CMK (cell line): Measurements from ENCODE around the gene FCF1.
"Not testable (repeated sequence)": the region's sequence is repeated elsewhere in the genome, so short reads cannot be mapped to it uniquely, and the experiment has no call there.

Experiments used
- DNase-seq: peaks from one replicate; pipeline ENCODE4 v3.0.0-alpha.2; 2010; ENCODE audit warnings: low read depth

Gene FCF1

DNA sequence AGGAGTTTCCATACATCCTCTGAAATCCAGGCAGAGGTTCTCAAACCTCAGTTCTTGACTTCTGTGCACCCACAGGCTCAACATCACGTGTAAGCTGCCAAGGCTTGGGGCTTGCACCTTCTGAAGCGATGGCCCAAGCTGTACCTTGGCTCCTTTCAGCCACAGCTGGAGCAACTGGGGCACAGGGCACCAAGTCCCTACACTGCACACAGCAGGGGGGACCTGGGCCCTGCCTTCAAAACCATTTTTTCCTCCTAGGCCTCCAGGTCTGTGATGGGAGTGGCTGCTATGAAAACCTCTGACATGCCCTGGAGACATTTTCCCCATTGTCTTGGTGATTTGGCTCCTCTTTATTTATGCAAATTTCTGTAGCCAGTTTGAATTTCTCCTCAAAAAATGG is 10.7 kb upstream of the FCF1 start:
- no peak for DNase-seq

DNA sequence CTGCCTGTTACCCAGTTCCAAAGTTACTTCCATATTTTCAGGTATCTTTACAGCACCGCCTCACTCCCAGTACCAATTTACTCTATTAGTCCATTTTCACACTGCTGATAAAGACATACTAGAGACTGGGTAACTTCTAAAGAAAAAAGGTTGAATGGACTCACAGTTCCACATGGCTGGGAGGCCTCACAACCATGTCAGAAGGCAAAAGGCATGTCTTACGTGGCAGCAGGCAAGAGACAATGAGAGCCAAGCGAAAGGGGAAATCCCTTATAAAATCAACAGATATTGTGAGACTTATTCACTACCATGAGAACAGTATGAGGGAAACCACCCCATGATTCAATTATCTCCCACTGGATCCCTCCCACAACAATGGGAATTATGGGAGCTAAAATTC is 9.9 kb upstream of the FCF1 start:
- DNase-seq = no peak

DNA sequence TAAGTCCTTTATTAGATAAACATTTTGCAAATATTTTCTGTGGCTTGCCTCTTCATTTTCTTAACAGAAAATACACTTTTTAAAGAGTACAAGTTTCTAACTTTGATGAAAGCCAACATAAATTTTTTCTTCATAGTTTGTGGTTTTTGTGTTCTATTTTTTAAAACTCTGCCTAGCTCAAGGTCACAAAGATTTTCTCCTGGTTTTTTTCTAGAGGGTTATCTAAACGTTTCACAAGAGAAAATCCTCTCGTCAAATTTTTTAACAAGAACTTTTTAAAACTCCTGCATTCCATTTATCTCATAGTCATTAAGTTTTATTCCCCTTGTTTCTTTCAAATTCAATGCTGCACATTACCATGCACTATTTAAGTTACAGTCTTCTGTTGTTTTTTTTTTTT is 8.3 kb upstream of the FCF1 start:
- DNase-seq = no peak

DNA sequence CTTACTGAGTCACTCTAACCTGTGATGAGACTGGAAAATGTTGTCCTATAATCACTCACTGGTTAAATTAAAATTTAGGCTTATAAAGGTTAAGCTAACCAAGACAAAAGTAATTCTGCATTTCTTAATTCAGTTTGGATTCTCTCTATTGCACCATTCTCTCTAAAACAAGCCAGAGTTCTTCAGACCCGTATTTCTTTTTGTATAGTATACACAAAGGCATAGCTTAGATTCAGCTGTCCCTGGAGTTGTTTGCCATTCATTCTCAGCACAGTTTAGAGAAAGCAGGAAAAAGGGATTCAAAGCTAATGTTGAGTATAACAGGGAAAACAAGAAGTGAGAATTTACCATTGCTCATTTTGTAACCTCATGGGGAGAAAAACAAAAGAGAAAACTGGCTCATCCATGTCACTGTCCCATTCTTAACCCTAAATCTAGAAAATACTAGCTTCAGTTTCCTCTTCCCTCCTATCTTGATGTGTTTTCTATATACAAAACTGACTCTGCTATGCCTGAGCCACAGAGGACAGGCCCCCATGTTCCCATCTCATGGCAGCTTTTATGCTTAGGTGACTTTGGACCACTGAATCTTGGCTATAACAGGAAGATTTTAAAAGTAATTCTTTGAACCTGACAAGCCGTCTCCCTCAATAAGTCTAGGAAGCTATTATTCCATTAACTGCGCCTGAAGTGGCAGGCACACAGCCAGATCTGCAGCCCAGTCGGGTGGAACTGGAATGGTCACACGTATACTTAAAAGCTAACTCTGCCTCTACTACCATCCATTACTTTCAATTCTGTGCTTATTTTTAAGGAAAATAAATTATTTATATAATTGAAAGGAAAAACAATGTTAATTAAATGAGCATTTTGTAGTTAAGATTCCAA is 7.1 kb upstream of the FCF1 start:
- no peak for DNase-seq

DNA sequence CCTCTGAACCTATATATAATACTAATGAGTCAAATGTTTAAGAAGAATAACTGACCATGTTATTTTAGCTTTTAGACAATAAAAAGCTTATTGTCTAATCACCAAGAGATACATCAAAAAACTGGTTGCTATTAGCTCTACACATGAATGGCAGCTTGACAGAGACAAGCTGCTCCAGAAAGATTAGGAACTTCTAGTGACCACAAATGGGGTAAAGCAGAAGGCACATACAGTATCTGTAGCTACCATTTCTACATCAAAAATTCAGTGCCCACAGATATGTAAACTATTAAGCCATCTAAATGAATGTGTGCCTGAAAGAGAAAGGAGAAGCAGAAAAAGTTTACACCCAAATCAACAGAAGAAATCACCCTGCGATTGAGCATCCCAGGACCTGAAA is 2.5 kb upstream of the FCF1 start:
- peak; percentile 71 for DNase-seq

DNA sequence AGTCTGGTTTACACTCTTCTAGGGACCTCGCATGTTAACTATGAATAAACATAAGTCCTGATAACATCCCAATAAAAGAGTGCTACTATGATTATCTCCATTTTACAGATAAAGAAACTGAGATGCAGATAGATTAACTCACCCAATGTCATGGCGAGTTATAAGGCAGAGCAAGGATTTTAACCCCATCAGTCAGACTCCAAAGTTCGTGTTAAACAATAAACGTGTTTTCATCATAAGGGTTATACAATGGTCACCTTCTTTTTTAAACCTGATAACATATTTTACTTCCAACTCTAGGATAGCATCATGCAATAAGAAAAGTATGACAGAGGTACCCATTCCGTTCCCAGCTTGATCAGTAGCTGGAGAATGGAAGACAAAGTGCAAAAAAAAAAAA is 1.3 kb upstream of the FCF1 start:
- DNase-seq = no peak

DNA sequence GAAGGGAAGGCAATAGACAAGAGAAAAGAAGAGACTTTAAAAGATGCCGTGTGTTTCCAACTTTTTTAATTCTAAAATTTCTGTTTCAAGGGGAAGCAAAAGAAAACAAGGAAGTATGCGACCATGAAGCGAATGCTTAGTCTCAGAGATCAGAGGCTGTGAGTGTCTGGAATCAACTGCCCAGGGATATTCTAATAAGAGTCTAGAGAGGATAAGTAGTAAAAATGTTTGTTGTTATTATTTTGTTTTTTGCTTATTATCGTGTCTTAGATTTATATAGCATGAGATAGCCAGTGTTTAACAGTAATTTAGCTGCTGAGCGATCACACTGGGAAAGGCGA is 421 bp downstream of the FCF1 start:
- DNase-seq = no peak

DNA sequence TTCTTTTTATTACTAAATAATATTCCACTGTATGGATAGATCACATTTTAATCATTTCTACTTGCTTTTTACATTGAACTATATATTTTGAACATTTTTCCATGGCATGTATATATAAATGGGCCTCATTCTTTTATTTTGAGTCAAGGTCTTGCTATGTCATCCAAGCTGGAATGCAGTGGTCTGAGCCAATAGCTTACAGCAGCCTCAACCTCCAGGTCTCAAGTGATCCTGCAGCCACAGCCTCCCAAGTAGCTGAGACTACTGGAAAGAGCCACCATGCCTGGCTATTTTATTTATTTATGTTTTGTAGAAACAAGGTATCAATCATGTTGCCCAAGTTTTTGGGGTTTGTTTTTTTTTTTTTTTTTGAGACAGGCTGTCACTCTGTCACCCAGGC is 7.6 kb downstream of the FCF1 start:
- no peak for DNase-seq

DNA sequence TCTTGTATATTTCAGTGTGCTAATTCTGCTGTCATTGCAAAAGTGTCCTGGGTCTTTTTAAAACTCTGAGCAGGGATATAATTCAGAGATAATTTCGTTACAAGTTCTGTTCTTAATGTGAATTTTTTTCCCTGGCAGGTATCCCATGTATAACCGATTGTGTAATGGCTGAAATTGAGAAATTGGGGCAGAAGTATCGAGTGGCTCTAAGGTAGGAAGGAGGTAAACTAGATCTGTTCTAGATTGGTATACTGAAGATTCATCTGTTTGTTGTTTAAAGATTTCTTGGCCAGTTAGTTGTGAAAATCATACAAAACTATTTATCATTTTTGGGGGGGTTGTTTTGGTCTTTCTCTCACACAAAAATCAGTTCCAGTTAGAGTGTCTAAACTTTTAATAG is 10.2 kb downstream of the FCF1 start:
- DNase-seq = no peak

DNA sequence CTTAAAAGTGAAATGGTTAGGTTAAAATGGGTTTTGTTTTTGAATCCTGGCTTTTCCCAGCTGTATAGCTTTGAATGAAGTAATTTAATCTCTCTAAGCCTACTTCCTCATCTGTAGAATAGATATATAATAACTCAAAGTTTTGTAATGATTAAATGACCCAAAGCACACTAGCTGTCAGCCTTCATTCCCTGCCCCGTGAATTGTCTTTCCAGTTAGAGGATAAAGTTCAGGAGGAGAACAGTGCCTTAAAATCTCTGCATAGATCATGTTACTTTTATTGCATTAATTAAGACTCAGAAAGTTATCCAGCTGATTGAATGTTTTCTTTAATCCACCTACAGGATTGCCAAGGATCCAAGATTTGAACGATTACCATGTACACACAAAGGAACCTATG is 19.4 kb downstream of the FCF1 start:
- DNase-seq = no peak

DNA sequence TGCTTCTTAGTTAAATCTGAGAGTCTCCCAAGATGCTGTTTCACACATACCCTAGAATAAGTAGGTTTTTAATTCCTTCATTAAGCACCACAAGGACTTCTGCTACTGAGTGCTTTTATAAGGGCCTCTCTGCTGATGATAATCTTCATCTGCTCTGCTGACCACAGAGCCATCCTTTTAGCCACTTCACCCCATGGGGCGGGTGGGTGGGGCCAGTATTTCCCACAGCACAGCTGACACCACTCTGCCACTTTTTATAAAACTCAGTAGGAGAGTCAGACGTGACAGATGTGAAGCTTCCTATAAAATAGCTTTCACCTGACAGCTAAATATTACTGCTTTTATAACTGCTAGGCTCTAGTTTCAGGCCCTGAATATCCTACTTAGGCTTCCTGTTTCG is 20.3 kb downstream of the FCF1 start:
- no peak for DNase-seq

DNA sequence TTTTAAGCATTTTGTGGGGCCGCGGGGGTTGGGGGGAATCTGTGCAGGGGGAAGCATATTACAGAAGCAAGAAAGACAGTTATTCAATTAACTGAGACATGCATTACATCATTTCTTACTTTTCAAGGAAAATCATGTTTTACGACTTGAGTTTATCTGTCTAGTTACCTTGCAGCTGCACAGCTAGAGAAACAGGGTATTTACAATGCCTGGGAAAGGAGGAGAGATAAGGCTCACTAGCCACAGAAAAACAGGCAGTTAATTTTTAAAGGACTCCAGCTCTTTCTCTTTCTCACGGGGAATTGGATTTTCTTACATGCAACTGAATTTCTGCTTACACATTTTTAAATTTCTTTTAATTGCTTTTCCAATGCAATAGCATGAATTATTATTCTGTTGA is 22.2 kb downstream of the FCF1 start:
- DNase-seq = no peak

DNA sequence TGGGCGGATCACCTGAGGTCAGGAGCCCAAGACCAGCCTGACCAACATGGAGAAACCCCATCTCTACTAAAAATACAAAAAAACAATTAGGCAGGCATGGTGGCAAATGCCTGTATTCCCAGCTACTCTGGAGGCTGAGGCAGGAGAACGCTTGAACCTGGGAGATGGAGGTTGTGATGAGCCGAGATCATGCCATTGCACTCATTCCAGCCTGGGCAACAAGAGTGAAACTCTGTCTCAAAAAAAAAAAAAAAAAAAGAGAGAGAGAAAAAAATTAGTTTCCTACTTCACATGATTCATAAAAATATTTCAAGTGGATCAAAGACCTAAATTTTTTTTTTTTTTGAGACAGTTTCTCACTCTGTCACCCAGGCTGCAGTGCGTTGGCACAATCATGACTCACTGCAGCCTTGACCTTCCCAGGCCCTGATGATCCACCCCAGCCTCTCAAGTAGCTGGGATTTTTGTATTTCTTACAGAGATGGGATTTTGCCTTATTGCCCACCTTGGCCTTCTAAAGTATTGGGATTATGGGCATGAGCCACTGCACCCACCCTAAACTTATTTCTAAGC is 24.9 kb downstream of the FCF1 start:
- no peak for DNase-seq

DNA sequence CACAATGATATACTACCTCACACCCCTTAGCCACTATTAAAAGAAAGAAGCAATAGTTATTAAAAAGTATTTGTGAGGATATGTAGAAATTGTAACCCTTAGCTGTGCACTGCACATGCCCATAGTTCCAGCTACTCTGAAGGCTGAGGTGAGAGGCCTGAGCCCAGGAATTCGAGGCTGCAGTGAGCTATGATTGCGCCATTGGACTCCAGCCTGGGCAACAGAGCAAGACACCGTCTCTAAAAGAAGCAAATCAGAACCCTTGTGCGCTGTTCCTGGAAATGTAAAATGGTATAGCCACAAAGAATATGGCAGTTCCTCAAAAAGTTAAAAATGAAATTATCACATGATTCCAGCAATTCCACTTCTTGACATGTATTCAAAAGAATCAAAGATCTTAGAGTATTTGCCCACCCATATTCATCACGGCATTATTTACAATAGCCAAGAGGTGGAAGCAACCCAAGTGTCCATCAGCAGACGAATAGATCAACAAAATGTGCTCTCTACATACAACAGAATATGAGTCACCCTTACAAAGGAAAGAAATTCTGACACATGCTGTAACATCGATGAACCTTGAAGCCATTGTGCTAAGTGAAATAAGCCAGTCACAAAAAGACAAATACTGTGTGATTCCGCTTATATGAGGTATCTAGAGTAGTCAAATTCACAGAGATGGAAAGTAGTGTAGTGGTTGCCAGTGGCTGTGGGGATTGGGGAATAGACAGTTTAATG is 26.5 kb downstream of the FCF1 start:
- no peak for DNase-seq

DNA sequence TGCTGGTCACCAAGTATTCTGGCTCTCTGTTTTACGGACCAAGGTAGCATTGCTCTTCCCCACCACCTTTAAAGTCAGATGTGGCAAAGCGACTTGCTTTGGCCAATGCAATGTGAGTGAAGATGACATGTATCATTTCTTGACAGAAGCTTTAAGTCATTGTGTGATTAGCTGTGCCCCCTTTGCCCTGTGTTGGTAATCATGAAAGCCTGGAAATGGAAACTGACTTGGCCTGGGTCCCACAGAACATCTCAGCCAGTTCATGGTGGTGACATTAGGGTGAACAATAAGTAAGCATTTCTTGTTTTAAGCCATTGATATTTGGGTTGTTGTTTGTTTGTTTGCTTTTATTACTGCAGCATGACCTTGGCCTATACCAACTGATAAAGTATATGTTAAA is 34.3 kb downstream of the FCF1 start:
- DNase-seq = no peak

DNA sequence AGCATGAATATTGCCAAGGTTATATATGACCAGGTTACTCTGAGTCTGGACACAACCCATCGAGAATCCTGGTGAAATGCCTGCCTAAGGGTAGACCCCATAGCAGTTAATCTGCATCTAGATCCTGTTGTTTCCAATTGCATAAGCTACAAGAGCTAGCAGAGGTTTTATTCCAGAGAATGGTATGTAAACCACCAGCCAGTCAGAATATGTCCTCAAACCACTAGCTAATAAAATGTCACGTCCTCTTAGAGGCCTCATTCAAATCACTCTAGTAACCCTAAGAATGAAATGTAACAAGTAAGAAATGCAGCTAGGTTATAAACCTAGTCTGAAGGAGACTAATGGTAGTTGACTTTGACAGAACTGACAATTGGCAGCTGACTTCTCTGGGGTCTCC is 41.2 kb downstream of the FCF1 start:
- DNase-seq = no peak

DNA sequence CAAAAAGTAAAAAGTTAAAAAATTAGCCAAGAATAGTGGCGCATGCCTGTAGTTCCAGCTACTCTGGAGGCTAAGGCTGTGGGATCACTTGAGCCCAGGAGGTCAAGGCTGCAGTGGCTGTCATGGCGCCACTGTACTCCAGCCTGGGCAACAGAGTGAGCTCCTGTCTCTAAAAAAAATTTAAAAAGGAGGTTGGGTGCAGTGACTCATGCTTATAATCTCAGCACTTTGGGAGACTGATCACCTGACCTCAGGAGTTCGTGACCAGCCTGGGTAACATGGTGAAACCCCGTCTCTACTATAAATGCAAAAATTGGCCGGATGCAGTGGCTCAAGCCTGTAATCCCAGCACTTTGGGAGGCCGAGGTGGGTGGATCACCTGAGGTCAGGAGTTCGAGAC is 42.0 kb downstream of the FCF1 start:
- DNase-seq = no peak

DNA sequence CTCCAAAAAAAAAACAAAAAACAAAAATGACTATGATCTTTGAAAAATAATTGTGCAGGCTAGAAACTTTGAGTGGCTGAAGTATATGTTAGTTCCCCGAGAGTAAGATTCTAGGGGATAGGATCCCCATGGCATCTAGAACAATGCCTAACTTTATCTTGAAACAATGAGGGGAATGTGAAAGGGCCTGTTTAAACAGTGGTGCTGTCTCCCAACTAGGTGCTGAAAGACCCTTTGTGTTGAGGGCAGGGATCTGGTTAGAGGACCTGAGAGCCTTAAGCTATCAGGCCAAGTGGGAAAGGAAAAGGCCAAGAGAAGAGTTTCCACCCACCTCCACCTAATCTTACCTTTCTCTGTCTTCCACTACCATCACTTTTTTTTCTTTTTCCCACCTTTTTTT is 43.4 kb downstream of the FCF1 start:
- DNase-seq = no peak

DNA sequence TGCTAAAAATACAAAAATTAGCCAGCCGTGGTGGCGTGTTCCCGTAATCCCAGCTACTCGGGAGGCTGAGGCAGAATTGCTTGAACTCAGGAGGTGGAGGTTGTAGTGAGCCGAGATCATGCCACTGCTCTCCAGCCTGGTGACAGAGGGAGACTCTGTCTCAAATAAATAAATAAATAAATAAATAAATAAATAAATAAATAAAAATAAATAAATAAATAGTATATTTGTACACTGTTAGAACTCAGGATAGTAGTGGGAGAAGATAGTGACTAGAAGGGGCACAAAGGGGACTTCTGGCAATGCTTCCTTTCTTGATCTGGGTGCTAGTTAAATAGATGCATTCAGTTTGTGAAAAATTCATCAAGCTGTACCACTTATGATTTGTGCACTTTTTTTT is 45.6 kb downstream of the FCF1 start:
- DNase-seq = not testable (repeated sequence)

DNA sequence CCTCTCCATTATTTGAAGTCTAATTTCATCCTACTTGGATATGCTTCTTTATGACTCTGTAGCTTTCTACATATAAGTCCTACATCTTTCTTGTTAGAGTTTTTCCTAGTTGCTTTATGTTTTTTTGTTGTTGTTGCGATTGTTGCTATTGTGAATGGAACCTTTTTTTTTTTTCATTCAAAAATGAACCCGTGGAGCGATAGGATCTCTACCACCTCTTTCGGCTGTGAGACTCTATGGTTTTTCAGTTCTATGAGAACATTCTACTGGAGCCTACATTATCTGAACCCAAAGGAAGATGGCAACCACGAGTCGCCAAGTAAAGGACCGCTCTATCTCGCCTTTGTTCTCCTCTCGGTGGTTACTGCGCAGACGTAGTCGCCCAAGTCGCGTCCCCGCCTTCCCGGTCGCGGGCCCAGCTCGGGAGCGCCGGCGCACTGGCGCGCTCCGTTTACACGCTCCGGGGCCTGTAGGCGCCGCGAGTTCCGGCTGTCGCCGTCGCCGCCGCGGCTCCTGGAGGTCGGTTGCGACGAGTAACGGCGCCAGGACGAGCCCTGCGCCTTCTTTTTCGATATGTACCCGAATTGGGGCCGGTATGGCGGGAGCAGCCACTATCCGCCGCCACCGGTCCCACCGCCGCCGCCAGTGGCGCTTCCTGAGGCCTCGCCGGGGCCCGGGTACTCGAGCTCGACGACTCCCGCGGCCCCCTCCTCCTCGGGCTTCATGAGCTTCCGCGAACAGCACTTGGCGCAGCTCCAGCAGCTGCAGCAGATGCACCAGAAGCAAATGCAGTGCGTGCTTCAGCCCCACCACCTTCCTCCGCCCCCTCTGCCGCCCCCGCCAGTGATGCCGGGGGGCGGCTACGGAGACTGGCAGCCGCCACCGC is 50.2 kb downstream of the FCF1 start, which contains the start of gene YLPM1:
Gene YLPM1, plus strand, starts transcription at position 400 of the 886 bp plus-strand sequence. Its CDS starts 174 bp downstream, at position 574.
- DNase-seq = peak; percentile 91

DNA sequence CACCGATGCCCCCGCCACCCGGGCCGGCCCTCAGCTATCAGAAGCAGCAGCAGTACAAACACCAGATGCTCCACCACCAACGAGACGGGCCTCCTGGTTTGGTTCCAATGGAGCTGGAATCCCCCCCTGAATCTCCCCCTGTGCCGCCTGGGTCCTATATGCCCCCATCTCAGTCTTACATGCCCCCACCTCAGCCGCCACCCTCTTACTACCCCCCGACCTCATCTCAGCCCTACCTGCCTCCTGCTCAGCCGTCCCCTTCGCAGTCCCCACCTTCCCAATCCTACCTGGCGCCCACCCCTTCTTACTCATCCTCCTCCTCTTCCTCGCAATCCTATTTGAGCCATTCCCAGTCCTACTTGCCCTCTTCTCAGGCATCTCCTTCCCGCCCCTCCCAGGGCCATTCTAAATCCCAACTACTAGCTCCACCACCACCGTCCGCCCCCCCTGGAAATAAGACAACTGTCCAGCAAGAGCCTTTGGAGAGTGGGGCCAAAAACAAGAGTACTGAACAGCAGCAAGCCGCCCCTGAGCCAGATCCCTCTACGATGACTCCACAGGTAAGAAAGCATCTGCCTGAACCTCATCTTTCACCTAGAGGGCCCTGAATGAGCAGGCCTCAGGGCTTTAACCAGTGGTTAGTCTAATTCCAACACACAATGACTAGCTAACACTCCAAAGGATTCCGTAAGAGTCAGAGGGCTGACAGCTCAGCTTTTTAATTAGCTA is 51.0 kb downstream of the FCF1 start:
- DNase-seq = no peak

DNA sequence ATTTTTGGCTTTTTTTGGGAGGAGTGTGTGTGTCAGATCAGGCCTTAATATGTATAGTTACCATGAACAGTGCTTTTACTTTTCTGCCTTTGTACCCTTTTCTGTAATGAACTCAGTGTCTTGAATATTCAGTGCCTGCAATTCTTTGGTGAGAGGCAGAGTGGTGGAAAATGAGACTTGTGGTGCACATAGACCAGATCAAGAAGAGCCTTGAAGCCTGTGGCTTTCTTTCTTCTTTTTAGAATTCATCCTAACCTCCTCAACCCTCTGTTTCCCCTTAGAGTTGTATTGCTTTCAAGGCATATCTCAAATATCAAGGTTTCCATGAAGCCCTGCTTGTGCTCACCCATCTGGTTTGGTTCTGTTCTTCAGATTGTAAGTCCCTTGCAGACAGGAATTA is 52.8 kb downstream of the FCF1 start:
- no peak for DNase-seq
